Measurements from ENCODE around the gene ENDOD1. TPM values are rescaled to one million over a fixed set of nuclear protein-coding genes. Genes with fewer than 3 reads are reported as not detected.

ENDOD1 gene
- total and polyA plus RNA-seq, 4 donors = 2.2 to 35.6 (median 5.9) TPM

DNA sequence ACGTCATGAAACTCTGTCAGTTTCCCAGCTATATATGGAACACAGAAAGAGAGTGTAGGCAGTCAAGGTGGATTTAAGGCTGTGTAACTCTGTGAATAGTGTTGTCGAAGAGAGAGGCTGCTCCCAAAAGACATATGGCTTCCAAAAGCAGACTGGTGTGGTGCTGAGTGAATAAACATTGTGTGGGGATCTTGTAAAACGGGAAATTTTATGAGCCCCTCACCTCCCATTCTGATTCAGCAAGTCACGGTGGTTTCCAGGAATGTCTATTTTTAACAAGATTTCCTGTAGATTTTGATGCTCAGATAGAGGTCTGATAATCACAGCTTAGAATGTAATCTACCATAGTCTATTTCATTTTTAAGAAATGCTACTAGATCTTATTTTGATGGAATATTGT is 73.5 kb downstream of the ENDOD1 start (continued):
- TF ChIP-seq, protein P1, sequence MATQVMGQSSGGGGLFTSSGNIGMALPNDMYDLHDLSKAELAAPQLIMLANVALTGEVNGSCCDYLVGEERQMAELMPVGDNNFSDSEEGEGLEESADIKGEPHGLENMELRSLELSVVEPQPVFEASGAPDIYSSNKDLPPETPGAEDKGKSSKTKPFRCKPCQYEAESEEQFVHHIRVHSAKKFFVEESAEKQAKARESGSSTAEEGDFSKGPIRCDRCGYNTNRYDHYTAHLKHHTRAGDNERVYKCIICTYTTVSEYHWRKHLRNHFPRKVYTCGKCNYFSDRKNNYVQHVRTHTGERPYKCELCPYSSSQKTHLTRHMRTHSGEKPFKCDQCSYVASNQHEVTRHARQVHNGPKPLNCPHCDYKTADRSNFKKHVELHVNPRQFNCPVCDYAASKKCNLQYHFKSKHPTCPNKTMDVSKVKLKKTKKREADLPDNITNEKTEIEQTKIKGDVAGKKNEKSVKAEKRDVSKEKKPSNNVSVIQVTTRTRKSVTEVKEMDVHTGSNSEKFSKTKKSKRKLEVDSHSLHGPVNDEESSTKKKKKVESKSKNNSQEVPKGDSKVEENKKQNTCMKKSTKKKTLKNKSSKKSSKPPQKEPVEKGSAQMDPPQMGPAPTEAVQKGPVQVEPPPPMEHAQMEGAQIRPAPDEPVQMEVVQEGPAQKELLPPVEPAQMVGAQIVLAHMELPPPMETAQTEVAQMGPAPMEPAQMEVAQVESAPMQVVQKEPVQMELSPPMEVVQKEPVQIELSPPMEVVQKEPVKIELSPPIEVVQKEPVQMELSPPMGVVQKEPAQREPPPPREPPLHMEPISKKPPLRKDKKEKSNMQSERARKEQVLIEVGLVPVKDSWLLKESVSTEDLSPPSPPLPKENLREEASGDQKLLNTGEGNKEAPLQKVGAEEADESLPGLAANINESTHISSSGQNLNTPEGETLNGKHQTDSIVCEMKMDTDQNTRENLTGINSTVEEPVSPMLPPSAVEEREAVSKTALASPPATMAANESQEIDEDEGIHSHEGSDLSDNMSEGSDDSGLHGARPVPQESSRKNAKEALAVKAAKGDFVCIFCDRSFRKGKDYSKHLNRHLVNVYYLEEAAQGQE (IDR thresholded peaks at IDR 0.05) = no peak
- TF ChIP-seq EGR1 (IDR thresholded peaks at IDR 0.05; ENCODE audit: low read depth in 2 of 2) = no peak

DNA sequence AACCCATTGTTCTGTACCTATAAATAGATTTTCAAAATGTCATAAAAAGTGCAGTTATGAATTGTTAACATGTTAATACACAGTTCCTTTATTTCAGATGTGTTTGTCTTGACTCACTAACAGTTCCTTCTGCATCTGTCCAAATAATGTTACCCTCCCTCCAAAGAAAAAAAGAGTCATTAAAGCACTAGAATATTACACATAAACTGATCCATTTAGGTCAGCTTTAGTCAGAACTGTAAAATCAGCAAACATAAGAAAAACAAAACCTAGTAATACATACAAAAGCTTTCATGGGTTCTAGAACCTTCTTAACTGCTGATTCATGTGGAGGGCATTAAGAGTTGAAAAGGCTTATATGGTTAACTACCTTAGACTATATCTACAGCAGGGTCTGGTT is 76.0 kb downstream of the ENDOD1 start:
- no peak for TF ChIP-seq FOXA2 (IDR thresholded peaks at IDR 0.05)
- TF ChIP-seq TAF1 (conservative IDR thresholded peaks at IDR 0.05) = no peak
- TF ChIP-seq, protein P2, sequence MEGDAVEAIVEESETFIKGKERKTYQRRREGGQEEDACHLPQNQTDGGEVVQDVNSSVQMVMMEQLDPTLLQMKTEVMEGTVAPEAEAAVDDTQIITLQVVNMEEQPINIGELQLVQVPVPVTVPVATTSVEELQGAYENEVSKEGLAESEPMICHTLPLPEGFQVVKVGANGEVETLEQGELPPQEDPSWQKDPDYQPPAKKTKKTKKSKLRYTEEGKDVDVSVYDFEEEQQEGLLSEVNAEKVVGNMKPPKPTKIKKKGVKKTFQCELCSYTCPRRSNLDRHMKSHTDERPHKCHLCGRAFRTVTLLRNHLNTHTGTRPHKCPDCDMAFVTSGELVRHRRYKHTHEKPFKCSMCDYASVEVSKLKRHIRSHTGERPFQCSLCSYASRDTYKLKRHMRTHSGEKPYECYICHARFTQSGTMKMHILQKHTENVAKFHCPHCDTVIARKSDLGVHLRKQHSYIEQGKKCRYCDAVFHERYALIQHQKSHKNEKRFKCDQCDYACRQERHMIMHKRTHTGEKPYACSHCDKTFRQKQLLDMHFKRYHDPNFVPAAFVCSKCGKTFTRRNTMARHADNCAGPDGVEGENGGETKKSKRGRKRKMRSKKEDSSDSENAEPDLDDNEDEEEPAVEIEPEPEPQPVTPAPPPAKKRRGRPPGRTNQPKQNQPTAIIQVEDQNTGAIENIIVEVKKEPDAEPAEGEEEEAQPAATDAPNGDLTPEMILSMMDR (IDR thresholded peaks at IDR 0.05; ENCODE audit: low read depth, low read length, missing input control) = no peak
- TF ChIP-seq EGR1 (IDR thresholded peaks at IDR 0.05; ENCODE audit: low read depth in 2 of 2) = no peak
- TF ChIP-seq, protein P1 (IDR thresholded peaks at IDR 0.05) = no peak
- TF ChIP-seq GABPA (IDR thresholded peaks at IDR 0.05 in 1 of 2, conservative IDR thresholded peaks at IDR 0.05 in 1 of 2) = no peak
- no peak for TF ChIP-seq RXRA (IDR thresholded peaks at IDR 0.05)
- TF ChIP-seq HNF4G (IDR thresholded peaks at IDR 0.05) = no peak
- TF ChIP-seq YY1 (IDR thresholded peaks at IDR 0.05) = no peak
- TF ChIP-seq FOXA1 (IDR thresholded peaks at IDR 0.05) = no peak
- TF ChIP-seq NR2F2 (IDR thresholded peaks at IDR 0.05) = no peak
- TF ChIP-seq RAD21 (IDR thresholded peaks at IDR 0.05) = no peak
- TF ChIP-seq, protein P3, sequence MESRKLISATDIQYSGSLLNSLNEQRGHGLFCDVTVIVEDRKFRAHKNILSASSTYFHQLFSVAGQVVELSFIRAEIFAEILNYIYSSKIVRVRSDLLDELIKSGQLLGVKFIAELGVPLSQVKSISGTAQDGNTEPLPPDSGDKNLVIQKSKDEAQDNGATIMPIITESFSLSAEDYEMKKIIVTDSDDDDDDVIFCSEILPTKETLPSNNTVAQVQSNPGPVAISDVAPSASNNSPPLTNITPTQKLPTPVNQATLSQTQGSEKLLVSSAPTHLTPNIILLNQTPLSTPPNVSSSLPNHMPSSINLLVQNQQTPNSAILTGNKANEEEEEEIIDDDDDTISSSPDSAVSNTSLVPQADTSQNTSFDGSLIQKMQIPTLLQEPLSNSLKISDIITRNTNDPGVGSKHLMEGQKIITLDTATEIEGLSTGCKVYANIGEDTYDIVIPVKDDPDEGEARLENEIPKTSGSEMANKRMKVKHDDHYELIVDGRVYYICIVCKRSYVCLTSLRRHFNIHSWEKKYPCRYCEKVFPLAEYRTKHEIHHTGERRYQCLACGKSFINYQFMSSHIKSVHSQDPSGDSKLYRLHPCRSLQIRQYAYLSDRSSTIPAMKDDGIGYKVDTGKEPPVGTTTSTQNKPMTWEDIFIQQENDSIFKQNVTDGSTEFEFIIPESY (IDR thresholded peaks at IDR 0.05) = no peak
- TF ChIP-seq JUND (IDR thresholded peaks at IDR 0.05) = no peak
- TF ChIP-seq HNF4A (conservative IDR thresholded peaks at IDR 0.05) = no peak
- TF ChIP-seq, protein P4, sequence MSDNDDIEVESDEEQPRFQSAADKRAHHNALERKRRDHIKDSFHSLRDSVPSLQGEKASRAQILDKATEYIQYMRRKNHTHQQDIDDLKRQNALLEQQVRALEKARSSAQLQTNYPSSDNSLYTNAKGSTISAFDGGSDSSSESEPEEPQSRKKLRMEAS (IDR thresholded peaks at IDR 0.05) = no peak
- Histone ChIP-seq H3K4me1 (ENCODE audit: control insufficient read depth in 4 of 4, insufficient read depth in 4 of 4, low read length in 3 of 4) (no peaks in the 10 kb centered on the region), H3K27me3 (ENCODE audit: control insufficient read depth in 4 of 4, insufficient read depth in 4 of 4, low read length in 3 of 4) (no peaks in the 10 kb centered on the region), H3K9me3 (ENCODE audit: control insufficient read depth in 4 of 4, low read length in 3 of 4) (no peaks in the 10 kb centered on the region), H3K36me3 (ENCODE audit: control insufficient read depth in 4 of 4, insufficient read depth in 3 of 4, low read depth in 1 of 4, low read length in 3 of 4) (no peaks in the 10 kb centered on the region), H3K4me3 (ENCODE audit: low read depth in 1 of 3, low read length in 3 of 3) (no peak overlapping the region), H3K9ac (ENCODE audit: low read depth in 1 of 2, low read length in 2 of 2) (no peak overlapping the region), H3K27ac (ENCODE audit: low read depth in 1 of 2, low read length in 2 of 2) (no peak overlapping the region)
- DNase-seq (ENCODE audit: low spot score) = no peak

Data from liver (tissue), 9 donors.